HEK293 (cell line): ENCODE measurements around the gene COPS3.

Experiments
- CTCF ChIA-PET: fragments of 350-600 bp; formaldehyde crosslinking; extraction: SDS; loops from one replicate; lab custom pipeline; 2021; ENCODE audit warnings: antibody characterized with exemption; lab: Yijun Ruan, JAX
- POLR2A ChIA-PET: fragments of 300-600 bp; formaldehyde crosslinking; extraction: SDS; loops from one replicate; lab custom pipeline; 2020; ENCODE audit warnings: antibody characterized with exemption, inconsistent platforms; lab: Yijun Ruan, JAX
- H3K27ac ChIP-seq: fragments of 200-500 bp; sonication (Bioruptor generic); 2 replicates; pipeline ENCODE4 v1.5.1; 2014; ENCODE audit warnings: low read depth, low read length, control low read depth, inconsistent platforms; ENCODE audit errors: extremely low read depth
- H3K36me3 ChIP-seq, 2 experiments: fragments of 200-500 bp in 1 of 2; sonication (Bioruptor generic) in 1 of 2; 1 replicate in 1 of 2; 2 replicates in 1 of 2; pipeline ENCODE4 v1.5.1; 2014 to 2017; ENCODE audit warnings: inconsistent platforms in 2 of 2, low read length in 2 of 2; ENCODE audit not compliant: control insufficient read depth in 2 of 2, insufficient read depth in 1 of 2
- H3K4me1 ChIP-seq: fragments of 200-500 bp; sonication (Bioruptor generic); 2 replicates; pipeline ENCODE4 v1.5.1; 2014; ENCODE audit warnings: mild to moderate bottlenecking, low read length, inconsistent platforms; ENCODE audit not compliant: control insufficient read depth, insufficient read depth
- H3K4me3 ChIP-seq: 2 replicates; pipeline ENCODE4 v1.5.1; 2011; ENCODE audit warnings: low read depth, mild to moderate bottlenecking, control low read depth, low read length, moderate library complexity
- H3K9me3 ChIP-seq: fragments of 200-500 bp; sonication (Bioruptor generic); 2 replicates; pipeline ENCODE4 v1.5.1; 2014; ENCODE audit warnings: low read depth, low read length, inconsistent platforms; ENCODE audit not compliant: control insufficient read depth, insufficient read depth
- MYNN ChIP-seq: fragments of 450-650 bp; formaldehyde crosslinking; IDR thresholded peaks from 2 replicates; pipeline ENCODE4 v1.5.1; 2016; ENCODE audit warnings: missing biosample characterization, missing genetic modification characterization, borderline replicate concordance
- OVOL3 ChIP-seq: fragments of 450-650 bp; formaldehyde crosslinking; IDR thresholded peaks from 2 replicates; pipeline ENCODE4 v1.5.1; 2016; ENCODE audit warnings: missing biosample characterization, missing genetic modification characterization
- REPIN1 ChIP-seq: fragments of 450-650 bp; formaldehyde crosslinking; IDR thresholded peaks from 2 replicates; pipeline ENCODE4 v1.5.1; 2017; ENCODE audit warnings: missing biosample characterization, missing genetic modification characterization, low read depth
- SETDB1 ChIP-seq: IDR thresholded peaks from one replicate; pipeline ENCODE4 v1.6.1; 2017; ENCODE audit warnings: mild to moderate bottlenecking, low read length, moderate library complexity, mixed read lengths; ENCODE audit not compliant: insufficient read length
- SP3 ChIP-seq: fragments of 450-650 bp; formaldehyde crosslinking; IDR thresholded peaks from 2 replicates; pipeline ENCODE4 v1.5.1; 2016; ENCODE audit warnings: missing biosample characterization, missing genetic modification characterization
- SP7 ChIP-seq: fragments of 450-650 bp; formaldehyde crosslinking; IDR thresholded peaks from 2 replicates; pipeline ENCODE4 v1.5.1; 2016; ENCODE audit warnings: missing biosample characterization, missing genetic modification characterization
- ZBTB1 ChIP-seq: fragments of 450-650 bp; formaldehyde crosslinking; IDR thresholded peaks from 2 replicates; pipeline ENCODE4 v1.5.1; 2016; ENCODE audit warnings: missing biosample characterization, missing genetic modification characterization
- ZBTB20 ChIP-seq: fragments of 450-650 bp; formaldehyde crosslinking; IDR thresholded peaks from 2 replicates; pipeline ENCODE4 v1.5.1; 2016; ENCODE audit warnings: missing biosample characterization, missing genetic modification characterization
- ZNF121 ChIP-seq: fragments of 450-650 bp; formaldehyde crosslinking; IDR thresholded peaks from 2 replicates; pipeline ENCODE4 v1.5.1; 2016; ENCODE audit warnings: missing biosample characterization, missing genetic modification characterization
- ZNF169 ChIP-seq: fragments of 450-650 bp; formaldehyde crosslinking; IDR thresholded peaks from 2 replicates; pipeline ENCODE4 v1.5.1; 2016; ENCODE audit warnings: missing biosample characterization, missing genetic modification characterization
- ZNF24 ChIP-seq: fragments of 450-650 bp; formaldehyde crosslinking; IDR thresholded peaks from 2 replicates; pipeline ENCODE4 v1.5.1; 2016; ENCODE audit warnings: missing biosample characterization, missing genetic modification characterization
- ZNF292 ChIP-seq: fragments of 450-650 bp; formaldehyde crosslinking; IDR thresholded peaks from 2 replicates; pipeline ENCODE4 v1.5.1; 2016; ENCODE audit warnings: low read depth, missing biosample characterization, missing genetic modification characterization, borderline replicate concordance
- ZNF354C ChIP-seq: fragments of 450-650 bp; formaldehyde crosslinking; IDR thresholded peaks from 2 replicates; pipeline ENCODE4 v1.5.1; 2016; ENCODE audit warnings: missing biosample characterization, missing genetic modification characterization, low read depth, borderline replicate concordance
- ZNF529 ChIP-seq: fragments of 450-650 bp; formaldehyde crosslinking; IDR thresholded peaks from 2 replicates; pipeline ENCODE4 v1.5.1; 2017; ENCODE audit warnings: missing genetic modification characterization, missing biosample characterization; ENCODE audit not compliant: insufficient replicate concordance
- ZNF585B ChIP-seq: fragments of 450-650 bp; formaldehyde crosslinking; IDR thresholded peaks from 2 replicates; pipeline ENCODE4 v1.5.1; 2016; ENCODE audit warnings: missing biosample characterization, missing genetic modification characterization
- ZNF596 ChIP-seq: fragments of 450-650 bp; IDR thresholded peaks from 2 replicates; pipeline ENCODE4 v1.5.0; 2018; ENCODE audit warnings: missing biosample characterization, mild to moderate bottlenecking, missing genetic modification characterization, moderate library complexity
- ZNF785 ChIP-seq: fragments of 450-650 bp; formaldehyde crosslinking; IDR thresholded peaks from 2 replicates; pipeline ENCODE4 v1.5.1; 2016; ENCODE audit warnings: missing biosample characterization, missing genetic modification characterization

COPS3 gene

GRCh38 chr17:17196776-17197175 lies 84.3 kb downstream of the COPS3 start:
- Histone ChIP-seq H3K36me3 (peaks cover 4 to 12% of the 10 kb centered on the region in 2 experiments), H3K4me1 (peaks cover 2% of the 10 kb centered on the region; the same call in 1 of the 2 replicates), H3K27ac (no peak overlapping the region), H3K9me3 (no peaks in the 10 kb centered on the region), H3K4me3 (no peak overlapping the region)
- no peak for TF ChIP-seq SP7 (tag by site-specific recombination)
- no peak for TF ChIP-seq ZNF121
- TF ChIP-seq ZNF529 (tag by site-specific recombination): no peak
- no peak for TF ChIP-seq MYNN (tag by site-specific recombination)
- TF ChIP-seq ZNF785 (tag by site-specific recombination): no peak
- TF ChIP-seq ZNF169: no peak
- TF ChIP-seq ZNF24 (tag by site-specific recombination): no peak
- no peak for TF ChIP-seq ZNF354C (tag by site-specific recombination)
- no peak for TF ChIP-seq OVOL3
- no peak for TF ChIP-seq REPIN1 (tag by site-specific recombination)
- no peak for TF ChIP-seq SP3 (tag by site-specific recombination)
- TF ChIP-seq SETDB1: no peak
- TF ChIP-seq ZBTB1 (tag by site-specific recombination): no peak
- TF ChIP-seq ZNF292 (tag by site-specific recombination): no peak
- TF ChIP-seq ZNF596 (tag by site-specific recombination): no peak
- no peak for TF ChIP-seq ZNF585B (tag by site-specific recombination)
- TF ChIP-seq ZBTB20 (tag by site-specific recombination): no peak
- CTCF ChIA-PET: interaction anchor here (0.6 to 1.4 kb wide), 3 partner anchors 55 to 323 kb away, joined by 4 to 5 read pairs (median 4); no protein-coding TSS in a partner anchor
- POLR2A ChIA-PET: no interaction called here
